HL-60 (cell line): ENCODE data around the gene TMEM26.

ENCODE experiments used
- DNase-seq, 2 experiments: peaks; one replicate each; pipeline ENCODE4 v3.0.0-alpha.2; 2010 to 2020; ENCODE audit warnings: low read depth in 1 of 2, low spot score in 1 of 2
- H3K27ac ChIP-seq: fragments of 250-450 bp; sonication (Bioruptor Pico); replicated peaks from 2 replicates; pipeline ENCODE4 v1.5.1; 2020; ENCODE audit warnings: mild to moderate bottlenecking, moderate library complexity
- H3K27me3 ChIP-seq: fragments of 250-450 bp; sonication (Bioruptor Pico); 2 replicates; pipeline ENCODE4 v1.5.1; 2021; ENCODE audit warnings: mild to moderate bottlenecking, moderate library complexity; ENCODE audit not compliant: insufficient read depth, poor library complexity, severe bottlenecking
- H3K4me3 ChIP-seq: replicated peaks from 2 replicates; pipeline ENCODE4 v1.5.1; 2011; ENCODE audit warnings: mild to moderate bottlenecking, control low read depth, low read length; ENCODE audit not compliant: insufficient read depth
- GABPA ChIP-seq: IDR thresholded peaks from 2 replicates; pipeline ENCODE4 v1.6.1; 2012; ENCODE audit warnings: low read depth
- POLR2AphosphoS5 ChIP-seq: IDR thresholded peaks from 2 replicates; pipeline ENCODE4 v1.6.1; 2012; ENCODE audit warnings: low read depth
- SPI1 ChIP-seq: IDR thresholded peaks from 2 replicates; pipeline ENCODE4 v1.6.1; 2012; ENCODE audit warnings: low read depth, mild to moderate bottlenecking, borderline replicate concordance
- TF ChIP-seq, protein P1 (sequence below): IDR thresholded peaks from one replicate; pipeline ENCODE4 v1.5.1; 2011; ENCODE audit warnings: low read length, control low read depth, inconsistent platforms; ENCODE audit not compliant: insufficient read depth
- TF ChIP-seq, protein P2 (sequence below): IDR thresholded peaks from 2 replicates; pipeline ENCODE4 v1.6.1; 2012; ENCODE audit warnings: low read depth; ENCODE audit not compliant: insufficient replicate concordance

TMEM26 gene

DNA sequence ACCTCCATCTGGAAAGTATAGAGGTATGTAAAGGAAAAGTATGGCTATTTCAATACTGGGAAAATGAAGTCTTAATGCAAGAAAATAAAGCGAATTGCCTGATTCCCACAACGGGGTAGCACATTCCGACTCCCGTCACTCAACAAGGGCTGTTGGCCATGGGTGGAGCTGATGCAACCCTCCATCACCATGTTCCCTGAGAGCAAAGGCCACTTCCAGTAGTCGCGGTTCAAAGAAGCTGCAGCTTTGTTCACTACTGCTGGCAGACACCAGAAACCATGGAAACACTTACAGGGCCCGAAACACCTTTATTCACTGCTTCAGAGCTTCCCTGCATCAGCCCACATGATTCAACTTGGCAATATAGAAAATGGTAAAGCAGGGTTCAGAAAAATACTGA is 44.0 kb downstream of the TMEM26 start:
- Histone ChIP-seq H3K27me3 (no peaks in the 10 kb centered on the region), H3K4me3 (no peak overlapping the region), H3K27ac (no peak overlapping the region)
- TF ChIP-seq GABPA (no peak), SPI1 (no peak), POLR2AphosphoS5 (no peak)
- TF ChIP-seq, protein P1, sequence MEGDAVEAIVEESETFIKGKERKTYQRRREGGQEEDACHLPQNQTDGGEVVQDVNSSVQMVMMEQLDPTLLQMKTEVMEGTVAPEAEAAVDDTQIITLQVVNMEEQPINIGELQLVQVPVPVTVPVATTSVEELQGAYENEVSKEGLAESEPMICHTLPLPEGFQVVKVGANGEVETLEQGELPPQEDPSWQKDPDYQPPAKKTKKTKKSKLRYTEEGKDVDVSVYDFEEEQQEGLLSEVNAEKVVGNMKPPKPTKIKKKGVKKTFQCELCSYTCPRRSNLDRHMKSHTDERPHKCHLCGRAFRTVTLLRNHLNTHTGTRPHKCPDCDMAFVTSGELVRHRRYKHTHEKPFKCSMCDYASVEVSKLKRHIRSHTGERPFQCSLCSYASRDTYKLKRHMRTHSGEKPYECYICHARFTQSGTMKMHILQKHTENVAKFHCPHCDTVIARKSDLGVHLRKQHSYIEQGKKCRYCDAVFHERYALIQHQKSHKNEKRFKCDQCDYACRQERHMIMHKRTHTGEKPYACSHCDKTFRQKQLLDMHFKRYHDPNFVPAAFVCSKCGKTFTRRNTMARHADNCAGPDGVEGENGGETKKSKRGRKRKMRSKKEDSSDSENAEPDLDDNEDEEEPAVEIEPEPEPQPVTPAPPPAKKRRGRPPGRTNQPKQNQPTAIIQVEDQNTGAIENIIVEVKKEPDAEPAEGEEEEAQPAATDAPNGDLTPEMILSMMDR = no peak
- TF ChIP-seq, protein P2, sequence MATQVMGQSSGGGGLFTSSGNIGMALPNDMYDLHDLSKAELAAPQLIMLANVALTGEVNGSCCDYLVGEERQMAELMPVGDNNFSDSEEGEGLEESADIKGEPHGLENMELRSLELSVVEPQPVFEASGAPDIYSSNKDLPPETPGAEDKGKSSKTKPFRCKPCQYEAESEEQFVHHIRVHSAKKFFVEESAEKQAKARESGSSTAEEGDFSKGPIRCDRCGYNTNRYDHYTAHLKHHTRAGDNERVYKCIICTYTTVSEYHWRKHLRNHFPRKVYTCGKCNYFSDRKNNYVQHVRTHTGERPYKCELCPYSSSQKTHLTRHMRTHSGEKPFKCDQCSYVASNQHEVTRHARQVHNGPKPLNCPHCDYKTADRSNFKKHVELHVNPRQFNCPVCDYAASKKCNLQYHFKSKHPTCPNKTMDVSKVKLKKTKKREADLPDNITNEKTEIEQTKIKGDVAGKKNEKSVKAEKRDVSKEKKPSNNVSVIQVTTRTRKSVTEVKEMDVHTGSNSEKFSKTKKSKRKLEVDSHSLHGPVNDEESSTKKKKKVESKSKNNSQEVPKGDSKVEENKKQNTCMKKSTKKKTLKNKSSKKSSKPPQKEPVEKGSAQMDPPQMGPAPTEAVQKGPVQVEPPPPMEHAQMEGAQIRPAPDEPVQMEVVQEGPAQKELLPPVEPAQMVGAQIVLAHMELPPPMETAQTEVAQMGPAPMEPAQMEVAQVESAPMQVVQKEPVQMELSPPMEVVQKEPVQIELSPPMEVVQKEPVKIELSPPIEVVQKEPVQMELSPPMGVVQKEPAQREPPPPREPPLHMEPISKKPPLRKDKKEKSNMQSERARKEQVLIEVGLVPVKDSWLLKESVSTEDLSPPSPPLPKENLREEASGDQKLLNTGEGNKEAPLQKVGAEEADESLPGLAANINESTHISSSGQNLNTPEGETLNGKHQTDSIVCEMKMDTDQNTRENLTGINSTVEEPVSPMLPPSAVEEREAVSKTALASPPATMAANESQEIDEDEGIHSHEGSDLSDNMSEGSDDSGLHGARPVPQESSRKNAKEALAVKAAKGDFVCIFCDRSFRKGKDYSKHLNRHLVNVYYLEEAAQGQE = no peak
- no peak for DNase-seq

DNA sequence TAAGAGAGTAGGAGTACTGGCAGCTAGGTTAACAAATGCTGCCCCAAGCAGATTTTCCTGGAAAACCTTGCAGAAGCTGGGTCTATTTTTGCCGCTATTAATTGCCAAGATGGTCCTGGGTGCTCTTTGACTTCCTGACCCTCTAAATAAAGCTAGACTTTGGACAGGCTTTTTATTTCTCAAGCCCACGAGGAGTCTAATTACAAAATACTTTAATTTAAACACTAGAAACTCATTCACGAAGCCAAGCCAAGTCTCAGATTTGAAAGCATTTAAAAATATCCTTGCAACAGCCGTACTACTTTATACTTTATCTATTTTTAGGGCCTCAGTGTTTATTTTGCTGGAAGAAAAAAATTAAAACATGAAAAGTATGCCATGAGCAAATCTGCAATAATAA is 45.1 kb downstream of the TMEM26 start:
- TF ChIP-seq SPI1 (no peak), GABPA (no peak), POLR2AphosphoS5 (no peak)
- TF ChIP-seq, protein P1 = no peak
- TF ChIP-seq, protein P2 = no peak
- H3K27me3 ChIP-seq = peaks cover 2% of the 10 kb centered on the region
- H3K27ac ChIP-seq = no peak overlapping the region
- no peak overlapping the region for H3K4me3 ChIP-seq
- no peak for DNase-seq

DNA sequence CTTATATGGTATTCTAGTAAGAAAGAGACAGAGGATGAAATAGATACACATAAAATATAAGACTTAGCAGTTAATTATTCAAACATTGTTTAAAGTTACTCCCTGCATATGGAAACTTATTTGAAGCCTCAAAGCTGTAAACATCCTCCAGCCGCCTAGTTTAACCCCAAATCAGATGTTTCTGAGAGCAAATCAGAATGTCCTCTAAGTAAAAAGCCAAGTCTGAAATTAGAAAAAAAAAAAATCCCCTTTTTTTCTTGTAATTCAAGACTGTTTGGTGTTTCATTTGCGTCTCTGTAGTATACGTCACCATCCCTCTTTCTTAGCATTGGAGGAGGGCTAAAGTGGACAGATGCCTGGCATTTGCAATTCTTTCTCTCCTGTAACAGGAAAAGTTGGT is 46.4 kb downstream of the TMEM26 start:
- no peak overlapping the region for H3K4me3 ChIP-seq
- TF ChIP-seq, protein P2 = no peak
- TF ChIP-seq GABPA (no peak), POLR2AphosphoS5 (no peak), SPI1 (no peak)
- TF ChIP-seq, protein P1 = no peak
- H3K27ac ChIP-seq = no peak overlapping the region

More for the DNA sequence above, 46.4 kb downstream of the TMEM26 start:
- DNase-seq = no peak
- H3K27me3 ChIP-seq = peaks cover 2% of the 10 kb centered on the region
